Measurements from ENCODE around the gene CYBA. TPM values are rescaled to one million over a fixed set of nuclear protein-coding genes. Genes with fewer than 3 reads are reported as not detected.
A peak's percentile ranks its signal among the peaks of the same experiment; 100 is the strongest.
"Not testable (repeated sequence)": the region's sequence is repeated elsewhere in the genome, so short reads cannot be mapped to it uniquely, and the experiment has no call there.

CYBA gene
- total RNA-seq, 1 donor from 2014 or later: 233 TPM

DNA sequence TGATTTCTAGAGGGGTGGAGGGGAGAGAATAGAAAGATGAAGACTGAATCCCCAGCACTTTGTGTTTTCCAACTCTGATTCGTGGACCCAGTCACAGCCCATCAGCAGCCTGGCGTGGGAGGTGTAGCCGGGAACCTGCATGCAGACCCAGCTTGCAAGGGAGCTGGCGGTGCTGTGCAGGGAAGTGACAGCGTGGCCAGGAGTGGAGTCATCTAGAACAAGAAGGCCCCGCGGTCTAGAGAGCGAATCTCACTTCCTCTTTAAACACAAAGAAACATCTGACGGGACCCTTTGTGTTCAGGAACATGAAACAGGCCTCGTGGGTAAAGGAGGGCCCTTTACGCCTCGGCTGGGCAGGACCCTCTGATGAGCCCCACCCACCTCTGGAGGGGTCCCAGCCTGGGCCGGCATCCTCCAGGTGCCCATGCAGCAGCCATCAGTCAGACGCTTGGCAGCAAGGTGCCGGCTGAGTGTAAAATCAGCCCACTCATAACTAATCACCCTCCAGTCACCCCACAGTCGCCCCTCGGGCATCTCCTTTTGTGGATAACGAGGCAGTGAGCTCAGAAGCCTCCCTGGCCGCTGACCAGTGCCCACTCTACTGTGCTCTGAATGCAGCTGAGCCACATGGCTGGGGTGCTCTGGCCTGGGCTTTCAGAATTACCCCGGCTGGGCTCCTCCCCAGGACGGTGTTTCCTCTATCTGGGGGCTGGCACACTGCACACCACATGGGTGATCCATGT lies 31.0 kb upstream of the CYBA start:
- Mint-ChIP-seq H3K27ac (peak overlapping the region; percentile 84), H3K4me1 (ENCODE audit: low read depth) (peaks cover 24% of the 10 kb centered on the region), H3K27me3 (ENCODE audit: low read depth) (no peaks in the 10 kb centered on the region), H3K9me3 (no peaks in the 10 kb centered on the region), H3K36me3 (ENCODE audit: low read depth) (peaks cover 3% of the 10 kb centered on the region), H3K4me3 (ENCODE audit: low read depth) (peak overlapping the region; percentile 33)
- peak; percentile 44 for DNase-seq (ENCODE audit: low spot score)
- intact Hi-C loops (cut with micrococcal nuclease): loop anchor here (2.0 kb wide), 1 partner anchor 17 kb away; no protein-coding TSS in a partner anchor

GRCh38 chr16:88681084-88681680 lies 30.3 kb upstream of the CYBA start:
- H3K4me3 Mint-ChIP-seq (ENCODE audit: low read depth): no peak overlapping the region
- intact Hi-C loops (cut with micrococcal nuclease): loop anchor here (2.0 kb wide), 1 partner anchor 16 kb away; no protein-coding TSS in a partner anchor
- H3K36me3 Mint-ChIP-seq (ENCODE audit: low read depth): peaks cover 3% of the 10 kb centered on the region
- H3K4me1 Mint-ChIP-seq (ENCODE audit: low read depth): peaks cover 24% of the 10 kb centered on the region
- DNase-seq (ENCODE audit: low spot score): no peak
- no peaks in the 10 kb centered on the region for H3K9me3 Mint-ChIP-seq
- peak overlapping the region; percentile 84 for H3K27ac Mint-ChIP-seq
- H3K27me3 Mint-ChIP-seq (ENCODE audit: low read depth): no peaks in the 10 kb centered on the region

DNA sequence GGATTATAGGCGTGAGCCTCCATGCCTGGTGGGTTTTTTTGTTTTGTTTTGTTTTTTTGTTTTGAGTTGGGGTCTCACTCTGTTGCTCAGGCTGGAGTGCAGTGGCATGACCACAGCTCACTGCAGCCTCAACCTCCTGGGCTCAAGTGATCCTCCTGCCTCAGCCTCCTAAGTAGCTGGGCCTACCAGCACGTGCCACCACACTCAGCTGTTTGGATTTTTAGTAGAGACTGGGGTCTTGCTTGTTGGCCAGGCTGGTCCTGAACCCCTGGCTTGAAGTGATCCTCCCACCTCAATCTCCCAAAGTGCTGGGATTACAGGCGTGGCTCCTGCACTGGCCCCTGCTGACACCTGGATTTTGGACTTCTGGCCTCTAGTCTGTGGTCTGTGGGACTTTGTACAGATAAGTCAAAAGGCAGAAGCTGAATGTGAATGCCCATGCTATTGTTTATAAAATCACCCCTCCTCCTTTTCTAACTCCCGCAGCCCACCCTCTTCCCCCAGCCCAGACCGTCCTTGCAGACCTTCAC lies 29.8 kb upstream of the CYBA start:
- H3K27ac Mint-ChIP-seq: no peak overlapping the region
- peaks cover 3% of the 10 kb centered on the region for H3K36me3 Mint-ChIP-seq (ENCODE audit: low read depth)
- DNase-seq (ENCODE audit: low spot score): no peak
- intact Hi-C loops (cut with micrococcal nuclease): loop anchor here (2.0 kb wide), 1 partner anchor 16 kb away; no protein-coding TSS in a partner anchor
- no peaks in the 10 kb centered on the region for H3K9me3 Mint-ChIP-seq
- no peak overlapping the region for H3K4me3 Mint-ChIP-seq (ENCODE audit: low read depth)
- no peaks in the 10 kb centered on the region for H3K27me3 Mint-ChIP-seq (ENCODE audit: low read depth)
- peaks cover 24% of the 10 kb centered on the region for H3K4me1 Mint-ChIP-seq (ENCODE audit: low read depth)

DNA sequence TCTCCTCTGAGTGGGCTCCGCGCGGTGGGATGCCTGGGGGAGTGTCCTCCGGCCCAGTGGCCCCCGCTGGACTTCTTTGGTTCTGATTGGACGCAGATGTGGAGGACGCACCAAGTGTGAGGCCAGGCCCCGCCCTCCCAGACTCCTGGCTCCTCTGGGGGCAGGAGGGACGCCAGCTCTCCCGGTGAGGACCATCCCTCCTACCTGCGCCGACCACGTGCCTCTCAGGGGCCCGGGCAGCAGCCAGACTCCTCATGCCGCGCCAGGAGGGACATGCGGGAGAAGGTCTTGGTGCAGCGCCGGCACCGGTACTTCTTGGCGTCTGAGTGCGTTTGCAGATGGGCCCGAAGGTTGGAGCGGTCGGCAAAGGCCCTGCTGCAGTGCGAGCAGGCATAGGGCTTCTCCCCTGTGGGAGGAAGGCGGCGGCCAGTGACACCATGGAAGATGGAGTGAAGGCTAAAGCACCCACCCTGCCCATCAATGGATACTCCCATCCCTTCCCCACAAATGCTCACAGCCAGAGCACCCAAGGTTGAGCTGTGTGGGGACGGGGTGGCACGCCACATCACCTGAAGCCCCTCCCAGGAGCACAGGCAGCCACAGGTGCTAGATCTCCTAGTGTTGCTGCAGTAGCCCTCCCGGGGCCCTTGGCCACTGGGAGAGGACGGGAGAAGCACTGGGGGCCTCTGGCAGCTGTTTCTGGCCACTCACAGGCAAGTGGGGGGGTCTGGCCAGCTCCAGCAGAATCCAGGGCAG lies 27.5 kb upstream of the CYBA start:
- Mint-ChIP-seq H3K36me3 (ENCODE audit: low read depth) (peaks cover 3% of the 10 kb centered on the region), H3K4me1 (ENCODE audit: low read depth) (peaks cover 15% of the 10 kb centered on the region), H3K4me3 (ENCODE audit: low read depth) (no peak overlapping the region), H3K27ac (no peak overlapping the region), H3K27me3 (ENCODE audit: low read depth) (no peaks in the 10 kb centered on the region), H3K9me3 (no peaks in the 10 kb centered on the region)
- intact Hi-C loops (cut with micrococcal nuclease): no loop called here
- DNase-seq (ENCODE audit: low spot score): no peak

DNA sequence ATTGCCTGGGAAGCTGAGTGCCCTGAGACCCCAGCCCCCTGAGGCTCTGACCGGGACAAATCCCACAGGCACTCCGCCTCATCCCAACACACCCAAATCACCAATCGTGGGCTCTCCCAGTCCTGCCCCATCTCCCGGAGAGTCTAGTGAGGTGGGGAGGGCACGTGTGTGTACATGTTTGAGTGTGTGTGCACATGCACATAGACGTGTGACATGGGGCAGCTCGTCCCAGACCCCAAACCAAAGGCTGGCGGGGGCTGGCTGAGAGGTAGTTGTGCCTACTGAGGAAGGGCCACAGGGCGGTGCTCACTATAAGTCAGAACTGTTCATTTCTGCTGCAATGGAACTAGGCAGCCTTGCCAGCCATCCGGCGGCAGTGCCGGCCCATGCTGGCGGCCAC lies 26.9 kb upstream of the CYBA start:
- no peak for DNase-seq (ENCODE audit: low spot score)
- no peak overlapping the region for H3K4me3 Mint-ChIP-seq (ENCODE audit: low read depth)
- no peaks in the 10 kb centered on the region for H3K27me3 Mint-ChIP-seq (ENCODE audit: low read depth)
- H3K9me3 Mint-ChIP-seq: no peaks in the 10 kb centered on the region
- peaks cover 3% of the 10 kb centered on the region for H3K36me3 Mint-ChIP-seq (ENCODE audit: low read depth)
- H3K4me1 Mint-ChIP-seq (ENCODE audit: low read depth): peaks cover 15% of the 10 kb centered on the region
- intact Hi-C loops (cut with micrococcal nuclease): no loop called here
- no peak overlapping the region for H3K27ac Mint-ChIP-seq

GRCh38 chr16:88676502-88677242 lies 25.8 kb upstream of the CYBA start:
- H3K9me3 Mint-ChIP-seq: no peaks in the 10 kb centered on the region
- no peaks in the 10 kb centered on the region for H3K27me3 Mint-ChIP-seq (ENCODE audit: low read depth)
- intact Hi-C loops (cut with micrococcal nuclease): no loop called here
- no peak overlapping the region for H3K4me3 Mint-ChIP-seq (ENCODE audit: low read depth)
- peaks cover 3% of the 10 kb centered on the region for H3K36me3 Mint-ChIP-seq (ENCODE audit: low read depth)
- peaks cover 6% of the 10 kb centered on the region for H3K4me1 Mint-ChIP-seq (ENCODE audit: low read depth)
- DNase-seq (ENCODE audit: low spot score): no peak
- H3K27ac Mint-ChIP-seq: no peak overlapping the region

GRCh38 chr16:88673716-88674379 lies 23.0 kb upstream of the CYBA start:
- H3K36me3 Mint-ChIP-seq (ENCODE audit: low read depth): peaks cover under 1% of the 10 kb centered on the region
- no peaks in the 10 kb centered on the region for H3K4me1 Mint-ChIP-seq (ENCODE audit: low read depth)
- no peak overlapping the region for H3K4me3 Mint-ChIP-seq (ENCODE audit: low read depth)
- no peak overlapping the region for H3K27ac Mint-ChIP-seq
- H3K9me3 Mint-ChIP-seq: no peaks in the 10 kb centered on the region
- intact Hi-C loops (cut with micrococcal nuclease): no loop called here
- H3K27me3 Mint-ChIP-seq (ENCODE audit: low read depth): no peaks in the 10 kb centered on the region
- no peak for DNase-seq (ENCODE audit: low spot score)

GRCh38 chr16:88672776-88673175 lies 21.9 kb upstream of the CYBA start:
- Mint-ChIP-seq H3K36me3 (ENCODE audit: low read depth) (peaks cover 7% of the 10 kb centered on the region), H3K27ac (no peak overlapping the region), H3K27me3 (ENCODE audit: low read depth) (no peaks in the 10 kb centered on the region), H3K4me3 (ENCODE audit: low read depth) (no peak overlapping the region), H3K9me3 (no peaks in the 10 kb centered on the region), H3K4me1 (ENCODE audit: low read depth) (no peaks in the 10 kb centered on the region)
- DNase-seq (ENCODE audit: low spot score): no peak
- intact Hi-C loops (cut with micrococcal nuclease): no loop called here

- H3K4me3 Mint-ChIP-seq (ENCODE audit: low read depth): no peak overlapping the region
- intact Hi-C loops (cut with micrococcal nuclease): no loop called here
- no peaks in the 10 kb centered on the region for H3K9me3 Mint-ChIP-seq
- no peak for DNase-seq (ENCODE audit: low spot score)
- no peak overlapping the region for H3K27ac Mint-ChIP-seq
- no peaks in the 10 kb centered on the region for H3K27me3 Mint-ChIP-seq (ENCODE audit: low read depth)
- peaks cover 11% of the 10 kb centered on the region for H3K36me3 Mint-ChIP-seq (ENCODE audit: low read depth)
- no peaks in the 10 kb centered on the region for H3K4me1 Mint-ChIP-seq (ENCODE audit: low read depth)
Observed at GRCh38 chr16:88671806-88672205, 21.0 kb upstream of the CYBA start.

- no peaks in the 10 kb centered on the region for H3K27me3 Mint-ChIP-seq (ENCODE audit: low read depth)
- intact Hi-C loops (cut with micrococcal nuclease): no loop called here
- no peak overlapping the region for H3K27ac Mint-ChIP-seq
- no peak overlapping the region for H3K4me3 Mint-ChIP-seq (ENCODE audit: low read depth)
- H3K9me3 Mint-ChIP-seq: no peaks in the 10 kb centered on the region
- H3K36me3 Mint-ChIP-seq (ENCODE audit: low read depth): peaks cover 13% of the 10 kb centered on the region
- no peak for DNase-seq (ENCODE audit: low spot score)
- H3K4me1 Mint-ChIP-seq (ENCODE audit: low read depth): peaks cover 2% of the 10 kb centered on the region
Observed at GRCh38 chr16:88669980-88670379, 19.1 kb upstream of the CYBA start.

DNA sequence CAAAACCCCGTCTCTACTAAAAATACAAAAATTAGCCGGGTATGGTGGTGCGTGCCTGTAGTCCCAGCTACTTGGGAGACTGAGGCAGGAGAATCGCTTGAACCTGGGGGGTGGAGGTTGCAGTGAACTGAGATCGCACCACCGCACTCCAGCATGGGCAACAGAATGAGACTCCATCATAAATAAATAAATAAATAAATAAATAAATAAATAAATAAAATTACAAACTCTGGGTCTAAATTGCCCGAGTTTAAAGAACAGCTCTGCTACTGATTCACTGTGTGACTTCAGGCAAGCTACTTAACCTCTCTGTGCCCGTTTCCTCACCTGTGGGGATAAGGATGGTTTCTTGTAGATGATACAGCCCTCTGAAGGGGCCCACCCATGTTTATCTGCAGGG lies 18.6 kb upstream of the CYBA start:
- DNase-seq (ENCODE audit: low spot score); H3K4me1 Mint-ChIP-seq (ENCODE audit: low read depth); H3K27me3 Mint-ChIP-seq (ENCODE audit: low read depth); H3K27ac Mint-ChIP-seq; H3K4me3 Mint-ChIP-seq (ENCODE audit: low read depth); H3K9me3 Mint-ChIP-seq; intact Hi-C loops (cut with micrococcal nuclease): not testable (repeated sequence)
- peaks cover 14% of the 10 kb centered on the region for H3K36me3 Mint-ChIP-seq (ENCODE audit: low read depth)

GRCh38 chr16:88667461-88667860 lies 16.6 kb upstream of the CYBA start:
- Mint-ChIP-seq H3K4me3 (ENCODE audit: low read depth) (no peak overlapping the region), H3K4me1 (ENCODE audit: low read depth) (peaks cover 5% of the 10 kb centered on the region), H3K36me3 (ENCODE audit: low read depth) (peaks cover 14% of the 10 kb centered on the region), H3K27ac (no peak overlapping the region), H3K27me3 (ENCODE audit: low read depth) (no peaks in the 10 kb centered on the region), H3K9me3 (no peaks in the 10 kb centered on the region)
- DNase-seq (ENCODE audit: low spot score): no peak
- intact Hi-C loops (cut with micrococcal nuclease): no loop called here
